RWPE1 (cell line): ENCODE measurements around the gene TUSC2.

ENCODE experiments used
- CTCF ChIA-PET: fragments of 350-600 bp; sonication (Branson Sonifier 250); formaldehyde crosslinking; extraction: SDS; loops from one replicate; lab custom pipeline; 2021; lab: Yijun Ruan, JAX
- POLR2A ChIA-PET: fragments of 400-600 bp; formaldehyde crosslinking; extraction: SDS; loops from one replicate; lab custom pipeline; 2020; ENCODE audit warnings: antibody characterized with exemption; ENCODE audit not compliant: low non-redundant PET; lab: Yijun Ruan, JAX
- DNase-seq: peaks from one replicate; pipeline ENCODE4 v3.0.0; 2012; ENCODE audit warnings: low spot score
- H3K27ac ChIP-seq: fragments of 450-650 bp; 2 replicates; pipeline ENCODE4 v1.5.1; 2017
- TF ChIP-seq, protein P1 (sequence below): fragments of 450-650 bp; conservative IDR thresholded peaks from 2 replicates; pipeline ENCODE4 v1.5.1; 2017; ENCODE audit warnings: low read depth, mild to moderate bottlenecking

The TUSC2 gene

DNA sequence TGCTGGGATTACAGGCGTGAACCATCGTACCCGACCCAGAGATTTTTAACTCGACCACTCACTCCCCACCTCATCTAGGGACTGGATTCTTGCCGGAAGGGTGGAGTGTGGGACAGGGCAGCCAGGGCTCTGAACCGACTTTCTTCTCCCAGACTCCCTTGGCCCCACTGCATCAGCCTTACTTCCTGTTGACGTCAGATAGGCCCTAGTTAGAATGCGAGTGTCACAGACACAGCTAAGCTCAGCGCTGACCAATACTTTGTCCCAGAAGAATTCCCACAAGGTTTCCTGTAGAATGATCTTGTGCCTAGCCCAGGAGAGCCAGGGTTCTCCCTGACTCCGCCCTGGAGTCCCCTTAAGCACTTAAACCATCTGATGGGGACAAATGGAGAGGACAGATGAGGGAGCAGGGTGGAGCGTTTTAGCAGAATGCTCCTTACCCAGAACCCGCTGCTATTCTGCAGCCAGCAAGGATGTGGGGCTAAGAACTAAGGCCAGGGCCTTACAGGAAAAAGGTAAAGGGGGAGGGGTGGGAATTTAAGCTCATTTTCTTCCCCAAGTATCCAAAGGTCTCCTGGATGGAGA lies 5.8 kb upstream of the TUSC2 start:
- no peak for DNase-seq
- peak overlapping the region; percentile 98 for H3K27ac ChIP-seq
- TF ChIP-seq, protein P1, sequence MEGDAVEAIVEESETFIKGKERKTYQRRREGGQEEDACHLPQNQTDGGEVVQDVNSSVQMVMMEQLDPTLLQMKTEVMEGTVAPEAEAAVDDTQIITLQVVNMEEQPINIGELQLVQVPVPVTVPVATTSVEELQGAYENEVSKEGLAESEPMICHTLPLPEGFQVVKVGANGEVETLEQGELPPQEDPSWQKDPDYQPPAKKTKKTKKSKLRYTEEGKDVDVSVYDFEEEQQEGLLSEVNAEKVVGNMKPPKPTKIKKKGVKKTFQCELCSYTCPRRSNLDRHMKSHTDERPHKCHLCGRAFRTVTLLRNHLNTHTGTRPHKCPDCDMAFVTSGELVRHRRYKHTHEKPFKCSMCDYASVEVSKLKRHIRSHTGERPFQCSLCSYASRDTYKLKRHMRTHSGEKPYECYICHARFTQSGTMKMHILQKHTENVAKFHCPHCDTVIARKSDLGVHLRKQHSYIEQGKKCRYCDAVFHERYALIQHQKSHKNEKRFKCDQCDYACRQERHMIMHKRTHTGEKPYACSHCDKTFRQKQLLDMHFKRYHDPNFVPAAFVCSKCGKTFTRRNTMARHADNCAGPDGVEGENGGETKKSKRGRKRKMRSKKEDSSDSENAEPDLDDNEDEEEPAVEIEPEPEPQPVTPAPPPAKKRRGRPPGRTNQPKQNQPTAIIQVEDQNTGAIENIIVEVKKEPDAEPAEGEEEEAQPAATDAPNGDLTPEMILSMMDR, result no peak
- ChIA-PET POLR2A (no interaction called here), CTCF (no interaction called here)

DNA sequence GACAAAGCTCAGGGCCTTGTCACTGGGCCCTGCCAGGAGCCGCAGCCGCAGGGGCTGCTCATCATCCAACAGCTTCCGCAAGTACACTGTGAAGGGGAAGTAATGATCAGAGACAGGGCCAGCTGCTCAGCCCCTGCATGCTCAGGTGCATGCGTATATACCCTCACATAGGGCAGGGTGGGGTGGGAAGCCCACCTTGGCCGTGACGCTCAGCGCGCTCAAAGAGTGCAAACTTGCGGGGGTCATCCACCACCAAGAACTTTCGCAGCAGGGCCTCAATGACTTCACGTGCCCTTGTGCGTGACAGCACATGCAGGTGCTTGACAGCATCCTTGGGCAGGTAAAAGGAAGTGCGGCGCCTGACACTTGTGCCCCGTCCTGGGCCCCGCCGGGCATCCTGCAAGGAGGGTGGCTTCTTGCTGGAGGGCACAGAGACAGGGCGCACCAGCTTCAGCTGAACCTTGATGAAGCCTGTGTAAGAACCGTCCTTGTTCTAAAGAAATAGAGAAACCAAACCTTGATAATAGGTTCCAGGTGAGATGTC lies 3.4 kb upstream of the TUSC2 start:
- DNase-seq, result no peak
- POLR2A ChIA-PET, result interaction anchor here (0.6 kb wide), 1 partner anchor 52 kb away, joined by 6 read pairs; no protein-coding TSS in a partner anchor
- peak overlapping the region; percentile 98 for H3K27ac ChIP-seq
- CTCF ChIA-PET, result no interaction called here
- TF ChIP-seq, protein P1, result no peak

DNA sequence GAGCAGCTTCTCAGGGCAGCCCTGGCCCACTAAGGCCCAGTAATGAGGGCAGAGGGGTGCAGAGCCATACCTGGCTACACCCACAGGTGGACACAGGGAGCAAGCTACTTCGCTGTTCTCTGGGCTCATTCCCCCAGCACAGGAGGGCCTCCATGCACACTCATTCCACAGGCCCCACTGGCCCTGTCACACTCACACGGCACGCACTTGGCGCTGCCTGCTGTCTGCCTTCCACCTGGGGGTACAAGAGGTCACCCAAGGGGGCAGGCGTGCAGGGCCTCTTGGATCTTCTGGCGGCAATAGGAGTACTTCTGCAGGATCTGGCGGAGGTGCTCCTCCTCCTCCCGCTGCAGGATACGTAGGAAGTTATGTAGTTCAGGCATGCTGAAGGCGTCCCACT lies 2.3 kb upstream of the TUSC2 start:
- peak overlapping the region; percentile 88 for H3K27ac ChIP-seq
- ChIA-PET CTCF (no interaction called here), POLR2A (no interaction called here)
- DNase-seq, result no peak
- TF ChIP-seq, protein P1, result no peak

DNA sequence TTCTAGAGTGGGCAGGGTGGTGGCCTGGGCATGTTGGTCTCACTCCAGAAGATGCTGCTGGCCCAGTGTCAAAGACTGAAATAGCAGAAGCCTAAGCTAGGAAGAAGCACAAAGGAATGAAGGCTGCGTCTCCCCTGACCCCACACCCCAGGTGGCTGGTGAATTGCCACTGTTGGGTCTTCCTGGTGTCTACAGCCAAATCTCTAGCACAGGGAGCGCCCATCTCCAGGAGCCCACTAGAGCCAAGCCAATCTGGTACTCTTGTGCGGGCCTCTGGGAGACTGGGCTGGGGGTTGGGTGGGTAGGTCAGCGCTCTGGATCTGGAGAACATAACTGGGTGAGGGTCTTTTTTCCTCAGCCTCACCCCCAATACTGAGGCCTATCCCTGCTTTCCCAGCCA lies 894 bp downstream of the TUSC2 start:
- TF ChIP-seq, protein P1, result no peak
- POLR2A ChIA-PET, result no interaction called here
- CTCF ChIA-PET, result no interaction called here
- DNase-seq, result no peak
- peak overlapping the region; percentile 88 for H3K27ac ChIP-seq

DNA sequence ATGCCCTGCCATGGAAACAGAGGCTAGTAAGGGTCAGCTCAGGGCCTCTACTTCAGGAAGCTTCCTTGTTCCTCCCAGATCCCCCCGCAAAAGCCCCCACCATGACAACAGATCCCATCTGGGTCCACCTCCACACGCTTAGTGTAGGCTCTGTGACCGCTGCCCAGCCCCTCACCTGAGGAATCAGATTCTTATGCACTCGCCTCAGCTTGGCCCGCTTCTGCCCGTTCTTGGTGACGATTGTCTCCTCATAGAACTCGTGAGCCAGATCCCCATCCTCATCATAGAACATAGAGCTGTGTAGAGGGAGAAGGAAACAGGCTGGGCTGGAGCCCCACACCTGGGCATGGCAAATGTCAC lies 1.9 kb downstream of the TUSC2 start:
- ChIA-PET CTCF (no interaction called here), POLR2A (interaction anchor here (0.6 kb wide), 1 partner anchor 32 kb away, joined by 3 read pairs; no protein-coding TSS in a partner anchor)
- DNase-seq, result no peak
- TF ChIP-seq, protein P1, result no peak
- peak overlapping the region; percentile 88 for H3K27ac ChIP-seq

DNA sequence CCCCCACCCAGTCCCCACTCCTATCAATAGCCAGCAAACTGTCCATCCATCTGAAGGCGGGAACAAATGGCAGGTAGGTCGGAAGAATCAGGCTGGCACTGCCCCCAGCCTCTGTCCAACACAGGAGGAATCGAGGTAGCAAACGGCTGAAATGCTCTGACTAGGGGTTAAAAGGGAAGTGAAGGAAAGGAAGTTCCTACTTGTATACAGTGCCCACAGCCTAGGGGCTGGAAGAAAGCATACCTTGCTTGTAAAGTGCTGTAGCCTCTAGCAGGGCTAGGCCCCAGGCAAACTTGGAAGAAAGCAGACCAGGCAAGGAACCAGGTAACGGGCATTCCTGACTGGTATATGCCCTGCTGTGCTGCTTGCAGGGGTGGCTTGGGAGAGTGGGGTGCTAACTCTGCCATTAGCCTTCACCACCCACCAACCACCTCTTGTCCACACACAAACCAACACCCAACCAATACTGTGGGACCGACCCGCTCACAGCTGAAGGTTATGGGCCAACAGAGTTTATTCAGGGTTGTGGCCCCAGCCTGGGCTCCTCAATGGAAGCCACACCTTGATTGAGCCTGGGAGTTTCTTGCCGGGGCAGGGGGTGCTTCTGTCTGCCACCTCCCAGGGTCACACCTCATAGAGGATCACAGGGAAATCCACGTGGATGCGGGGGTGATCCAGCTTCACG lies 2.4 kb downstream of the TUSC2 start:
- ChIA-PET CTCF (no interaction called here), POLR2A (interaction anchor here (0.6 kb wide), 1 partner anchor 32 kb away, joined by 3 read pairs; no protein-coding TSS in a partner anchor)

More for the DNA sequence above, 2.4 kb downstream of the TUSC2 start:
- peak overlapping the region; percentile 88 for H3K27ac ChIP-seq
- TF ChIP-seq, protein P1, result no peak
- no peak for DNase-seq
